Spleen (tissue), 7 donors: ENCODE measurements around the gene CD164L2.

Experiments
- CTCF ChIP-seq, 11 experiments: fragments of 200-600 bp in 7 of 11; fragments of 450-650 bp in 4 of 11; sonication (generic) in 4 of 11; IDR thresholded peaks in 8 of 11; conservative IDR thresholded peaks in 3 of 11; 1 replicate in 7 of 11; 2 replicates in 4 of 11; pipeline versions ENCODE4 v1.4.0 to v1.8.0; 2016 to 2021; ENCODE audit warnings: antibody characterized with exemption in 11 of 11, inconsistent platforms in 4 of 11, mild to moderate bottlenecking in 1 of 11
- POLR2A ChIP-seq, 3 donors: fragments of 450-650 bp; IDR thresholded peaks; one replicate each; pipeline ENCODE4 v1.5.1; 2017; ENCODE audit warnings: antibody characterized with exemption in 3 of 3, mild to moderate bottlenecking in 1 of 3
- POLR2AphosphoS5 ChIP-seq, 3 donors: sonication (generic); formaldehyde crosslinking; IDR thresholded peaks; one replicate each; pipeline ENCODE4 v1.5.1; 2017; ENCODE audit warnings: antibody characterized with exemption in 3 of 3
- donor health status: DM: no; HTN: no; CAD: no; lungs with moderate emphysema.
- donor health status: DM: no; HTN: no; CAD: no.
- donor health status: DM: no; HTN: no; CAD: no.

- no peak for TF ChIP-seq CTCF (IDR thresholded peaks at IDR 0.05 in 8 of 11, conservative IDR thresholded peaks at IDR 0.05 in 3 of 11)
- peak in 2 of 3 donors; percentile 11 to 12 for TF ChIP-seq POLR2AphosphoS5 (IDR thresholded peaks at IDR 0.05)
- TF ChIP-seq POLR2A (IDR thresholded peaks at IDR 0.05): no peak
These were observed 26.5 kb upstream of the CD164L2 start for GRCh38 chr1:27409669-27410068.
